ENCODE data around the gene ZNF574. TPM values are rescaled to one million over a fixed set of nuclear protein-coding genes. Genes with fewer than 3 reads are reported as not detected.

Gene ZNF574
- total and polyA plus RNA-seq, 2 of the 8 experiments (the other 6 are each of a cell fraction or from before 2014, with no cell fraction given) = 27.0 to 38.8 TPM

DNA sequence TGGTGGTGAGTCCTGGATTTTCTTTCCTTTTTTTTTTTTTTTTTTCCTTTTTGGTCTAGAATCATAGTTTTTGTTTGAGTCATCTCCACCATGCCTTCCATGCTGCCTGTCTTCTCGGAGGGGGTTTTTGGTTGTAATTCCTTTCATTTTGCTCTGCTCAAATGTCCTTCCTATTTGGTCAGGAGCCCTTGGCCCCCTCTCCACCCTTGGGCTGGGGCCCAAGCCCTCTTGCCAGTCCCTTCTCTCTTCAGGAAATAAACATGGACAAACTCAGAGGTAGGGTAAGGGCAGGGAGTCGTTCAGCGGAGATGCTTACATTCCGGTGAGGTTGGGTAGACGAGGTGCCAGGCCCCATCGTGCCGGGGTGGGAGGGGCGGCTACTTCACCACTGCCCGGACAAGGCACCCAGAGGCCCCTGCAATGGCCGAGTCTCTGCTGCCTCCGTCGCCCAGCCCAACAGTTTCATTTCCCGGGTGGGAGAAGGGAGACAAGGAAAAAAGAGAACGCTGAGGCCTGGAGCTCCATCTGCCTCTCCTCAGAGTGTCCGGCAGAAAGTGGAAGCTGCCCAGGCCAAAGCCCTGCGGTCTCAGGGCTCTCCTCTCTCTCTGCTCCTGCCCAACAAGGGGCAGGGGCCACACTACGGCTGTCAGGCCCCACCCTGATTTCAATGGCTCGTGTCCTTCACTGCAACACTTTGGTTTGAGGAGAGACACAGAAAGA, 12.7 kb downstream of the ZNF574 start:
- no peaks in the 10 kb centered on the region for H3K79me1 ChIP-seq (ENCODE audit: low read depth, low read length)
- H2BK120ac ChIP-seq (replicated peaks; ENCODE audit: low read depth, low read length) = no peak overlapping the region
- peaks cover 0 to 9% (median 2%) of the 10 kb centered on the region in 4 experiments; a peak in 3 of 7 replicates for H3K4me1 ChIP-seq (replicated peaks in 1 of 4; ENCODE audit: control insufficient read depth in 3 of 4, insufficient read depth in 4 of 4, low read length in 3 of 4)
- H4K5ac ChIP-seq (ENCODE audit: insufficient read length, low read depth, low read length) = peak overlapping the region; percentile 34
- H3K36me3 ChIP-seq (ENCODE audit: control insufficient read depth in 2 of 4, insufficient read depth in 4 of 4, low read length in 3 of 4) = no peaks in the 10 kb centered on the region
- no peak overlapping the region for H3K27ac ChIP-seq (ENCODE audit: low read depth, low read length)
- ChIA-PET CTCF (ENCODE audit: partially characterized antibody) (interaction anchor here (1.4 kb wide), 1 partner anchor 20 kb away, joined by 4 read pairs; no protein-coding TSS in a partner anchor), POLR2A (ENCODE audit: partially characterized antibody) (no interaction called here)
- H2BK5ac ChIP-seq (ENCODE audit: low read depth, low read length) = peak overlapping the region; percentile 32; the same call in 1 of the 2 replicates
- no peak for FAIRE-seq
- no peak for DNase-seq (ENCODE audit: low read depth in 1 of 2, low spot score in 2 of 2)
- H3K23me2 ChIP-seq (ENCODE audit: low read depth, low read length) = no peaks in the 10 kb centered on the region
- H3K4ac ChIP-seq (replicated peaks; ENCODE audit: insufficient read length, low read depth, low read length) = no peak overlapping the region
- H4K20me1 ChIP-seq (replicated peaks in 1 of 2; ENCODE audit: control insufficient read depth in 1 of 2, insufficient read depth in 2 of 2, low read length in 2 of 2) = no peaks in the 10 kb centered on the region
- peak overlapping the region; percentile 60; the same call in 1 of the 2 replicates for H3K18ac ChIP-seq (ENCODE audit: extremely low read depth, low read length)
- WGBS, 2 experiments (ENCODE audit: extremely low coverage in 1 of 2, insufficient coverage in 1 of 2, insufficient read length in 1 of 2, insufficient replicate concordance in 2 of 2, low coverage in 1 of 2, low lambda C conversion rate in 2 of 2, missing lambda C conversion rate in 1 of 2) = 87% methylated on average over 17 of the region's 18 CpGs; no CpG with 5 or more reads in 1 of the 2 experiments
- no peaks in the 10 kb centered on the region for H3K9me3 ChIP-seq (ENCODE audit: insufficient read depth in 2 of 2, low read depth in 1 of 2, low read length in 1 of 2)
- H3K79me2 ChIP-seq (ENCODE audit: control insufficient read depth in 1 of 2, insufficient read depth in 2 of 2, low read length in 2 of 2) = no peaks in the 10 kb centered on the region
- H3K4me2 ChIP-seq (ENCODE audit: insufficient read depth in 1 of 2, low read depth in 2 of 2, low read length in 2 of 2) = no peak overlapping the region
- no peak overlapping the region for H3K23ac ChIP-seq (ENCODE audit: insufficient read length)
- H3K27me3 ChIP-seq (replicated peaks in 1 of 4; ENCODE audit: control insufficient read depth in 3 of 4, extremely low read depth in 1 of 4, insufficient read depth in 3 of 4, low read length in 3 of 4) = no peaks in the 10 kb centered on the region
- peak overlapping the region; percentile 75; the same call in 1 of the 2 replicates for H2BK12ac ChIP-seq (ENCODE audit: low read depth, low read length)
- no peak for TF ChIP-seq NRF1 (IDR thresholded peaks at IDR 0.05; ENCODE audit: low read depth, low read length)
- no peak for TF ChIP-seq RAD21 (IDR thresholded peaks at IDR 0.05 in 1 of 2, conservative IDR thresholded peaks at IDR 0.05 in 1 of 2; ENCODE audit: low read depth in 2 of 2, low read length in 2 of 2)
- no peak for TF ChIP-seq MAFK (IDR thresholded peaks at IDR 0.05; ENCODE audit: low read depth, low read length)
- H3K14ac ChIP-seq (ENCODE audit: insufficient read length) = no peak overlapping the region
- H3K9ac ChIP-seq (replicated peaks in 1 of 4; ENCODE audit: extremely low read depth in 1 of 4, low read depth in 3 of 4, low read length in 3 of 4) = no peak overlapping the region
- no peak overlapping the region; the same call in 1 of the 2 replicates for H2AK5ac ChIP-seq (ENCODE audit: low read depth, low read length)
- peak overlapping the region; percentile 70 for H4K91ac ChIP-seq (replicated peaks; ENCODE audit: insufficient read length, low read length)
- H3K56ac ChIP-seq (replicated peaks; ENCODE audit: insufficient read length, low read depth, low read length) = no peak overlapping the region
- no peak overlapping the region for H3K4me3 ChIP-seq (ENCODE audit: extremely low read depth in 1 of 4, insufficient read depth in 2 of 4, low read depth in 3 of 4, low read length in 4 of 4)
- no peak overlapping the region for H2AFZ ChIP-seq (ENCODE audit: low read length)
- peak overlapping the region; percentile 31; the same call in 1 of the 2 replicates for H2BK15ac ChIP-seq (ENCODE audit: low read length)
- H4K8ac ChIP-seq (ENCODE audit: extremely low read depth, insufficient read depth, low read length) = no peak overlapping the region
- H2BK20ac ChIP-seq (ENCODE audit: low read length) = peak overlapping the region; percentile 48; the same call in 1 of the 2 replicates
